Left lung (tissue), 10 donors: Measurements from ENCODE around the gene HPS6. TPM values are rescaled to one million over a fixed set of nuclear protein-coding genes. Genes with fewer than 3 reads are reported as not detected.

Experiments
- ATAC-seq: fragments of 200-7000 bp; cut with Tn5 transposase; one replicate; pipeline ENCODE4 v1.9.1; 2020; ENCODE audit warnings: moderate library complexity
- DNase-seq, 4 donors: peaks; one replicate each; pipeline ENCODE4 v3.0.0-alpha.2; 2013 to 2020
- H3K27ac ChIP-seq, 2 donors: fragments of 200-600 bp; sonication (generic) in 1 of 2; one replicate each; pipeline versions ENCODE4 v1.5.0 to v1.8.0; 2020 to 2021
- H3K27me3 ChIP-seq, 2 donors: fragments of 200-600 bp; sonication (generic) in 1 of 2; one replicate each; pipeline versions ENCODE4 v1.5.0 to v1.8.0; 2020 to 2021
- H3K36me3 ChIP-seq, 2 donors: fragments of 200-600 bp; sonication (generic) in 1 of 2; one replicate each; pipeline versions ENCODE4 v1.5.0 to v1.8.0; 2020 to 2021
- H3K4me1 ChIP-seq, 2 donors: fragments of 200-600 bp; one replicate each; pipeline ENCODE4 v1.8.0; 2021
- H3K4me3 ChIP-seq, 2 donors: fragments of 200-600 bp; sonication (generic) in 1 of 2; one replicate each; pipeline versions ENCODE4 v1.5.0 to v1.8.0; 2020 to 2021; ENCODE audit warnings: mild to moderate bottlenecking in 1 of 2
- H3K9me3 ChIP-seq, 2 donors: fragments of 200-600 bp; sonication (generic) in 1 of 2; one replicate each; pipeline versions ENCODE4 v1.5.0 to v1.8.0; 2020 to 2021
- intact Hi-C, 2 donors: fragments of 100-400 bp; cut with DNase I; formaldehyde crosslinking; loops; one replicate each; pipeline versions ENCODE4 v1.11.2 to v1.14.2; 2022
- polyA plus RNA-seq, 6 donors: library from polyadenylated mRNA; unstranded; fragments of 120-200 nt; gene quantifications; one replicate each; pipeline ENCODE4 v1.2.1, GENCODE V29; 2013; ENCODE audit not compliant: insufficient read length in 6 of 6
- total RNA-seq, 2 donors: library from RNA; stranded (reverse); fragmentation: NEBNext Ultra II Directional; extraction: Animal tissue kit (Norgen Biotek cat#: 25700); gene quantifications; one replicate each; pipeline ENCODE4 v1.2.1, GENCODE V29; 2021
- TF ChIP-seq, protein P1 (sequence below), 2 donors: fragments of 200-600 bp; sonication (generic) in 1 of 2; IDR thresholded peaks; one replicate each; pipeline versions ENCODE4 v1.5.0 to v1.8.0; 2021; ENCODE audit warnings: antibody characterized with exemption in 2 of 2
- donor health status: DM: no; HTN: yes; CAD: no.
- donor health status: DM: no; HTN: no; CAD: no.

HPS6 gene
- total and polyA plus RNA-seq, 8 donors, result 7.6 to 21.0 (median 11.7) TPM

GRCh38 chr10:102102421-102102820 is 37.3 kb downstream of the HPS6 start:
- H3K4me3 ChIP-seq, result no peak overlapping the region
- intact Hi-C loops, result no loop called here
- no peaks in the 10 kb centered on the region for H3K27me3 ChIP-seq
- TF ChIP-seq, protein P1, sequence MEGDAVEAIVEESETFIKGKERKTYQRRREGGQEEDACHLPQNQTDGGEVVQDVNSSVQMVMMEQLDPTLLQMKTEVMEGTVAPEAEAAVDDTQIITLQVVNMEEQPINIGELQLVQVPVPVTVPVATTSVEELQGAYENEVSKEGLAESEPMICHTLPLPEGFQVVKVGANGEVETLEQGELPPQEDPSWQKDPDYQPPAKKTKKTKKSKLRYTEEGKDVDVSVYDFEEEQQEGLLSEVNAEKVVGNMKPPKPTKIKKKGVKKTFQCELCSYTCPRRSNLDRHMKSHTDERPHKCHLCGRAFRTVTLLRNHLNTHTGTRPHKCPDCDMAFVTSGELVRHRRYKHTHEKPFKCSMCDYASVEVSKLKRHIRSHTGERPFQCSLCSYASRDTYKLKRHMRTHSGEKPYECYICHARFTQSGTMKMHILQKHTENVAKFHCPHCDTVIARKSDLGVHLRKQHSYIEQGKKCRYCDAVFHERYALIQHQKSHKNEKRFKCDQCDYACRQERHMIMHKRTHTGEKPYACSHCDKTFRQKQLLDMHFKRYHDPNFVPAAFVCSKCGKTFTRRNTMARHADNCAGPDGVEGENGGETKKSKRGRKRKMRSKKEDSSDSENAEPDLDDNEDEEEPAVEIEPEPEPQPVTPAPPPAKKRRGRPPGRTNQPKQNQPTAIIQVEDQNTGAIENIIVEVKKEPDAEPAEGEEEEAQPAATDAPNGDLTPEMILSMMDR (IDR thresholded peaks at IDR 0.05), result no peak
- ATAC-seq (no peak), DNase-seq (no peak)
- H3K9me3 ChIP-seq, result no peaks in the 10 kb centered on the region
- no peak overlapping the region for H3K27ac ChIP-seq
- peaks cover 0 to 10% of the 10 kb centered on the region in 2 donors for H3K36me3 ChIP-seq
- peaks cover 0 to 4% of the 10 kb centered on the region in 2 donors for H3K4me1 ChIP-seq

DNA sequence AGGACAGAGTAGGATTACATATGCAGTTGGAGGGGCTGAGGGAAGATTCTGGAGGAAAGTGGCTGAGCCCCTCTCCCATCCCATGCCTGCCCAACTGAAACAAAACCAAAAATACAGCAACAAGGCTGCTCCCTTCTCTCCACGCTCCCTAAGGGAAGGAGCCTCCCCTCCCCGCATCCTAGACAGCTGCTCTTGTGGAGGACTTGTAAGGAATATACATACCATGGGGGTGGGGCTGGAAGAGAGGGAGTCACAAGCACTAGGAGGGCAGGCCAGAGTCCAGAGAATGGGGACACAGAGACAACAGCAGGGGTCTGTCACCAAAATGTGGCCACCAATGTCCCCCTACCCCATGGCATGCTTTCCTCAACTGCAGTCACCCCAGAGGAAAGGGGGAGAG is 41.8 kb downstream of the HPS6 start:
- intact Hi-C loops, result no loop called here
- peaks cover 0 to 4% of the 10 kb centered on the region in 2 donors for H3K4me1 ChIP-seq
- H3K27me3 ChIP-seq, result no peaks in the 10 kb centered on the region
- H3K9me3 ChIP-seq, result no peaks in the 10 kb centered on the region
- TF ChIP-seq, protein P1 (IDR thresholded peaks at IDR 0.05), result no peak
- H3K4me3 ChIP-seq, result no peak overlapping the region
- no peak overlapping the region for H3K27ac ChIP-seq
- ATAC-seq (no peak), DNase-seq (no peak)
- H3K36me3 ChIP-seq, result peaks cover 0 to 50% of the 10 kb centered on the region in 2 donors

GRCh38 chr10:102109166-102110116 is 44.3 kb downstream of the HPS6 start:
- peaks cover 15 to 23% of the 10 kb centered on the region in 2 donors for H3K4me1 ChIP-seq
- intact Hi-C loops, result no loop called here
- no peak overlapping the region for H3K27ac ChIP-seq
- DNase-seq, result no peak
- TF ChIP-seq, protein P1 (IDR thresholded peaks at IDR 0.05), result no peak
- no peak for ATAC-seq
- H3K9me3 ChIP-seq, result no peaks in the 10 kb centered on the region
- no peaks in the 10 kb centered on the region for H3K27me3 ChIP-seq
- no peak overlapping the region for H3K4me3 ChIP-seq
- H3K36me3 ChIP-seq, result peaks cover 0 to 50% of the 10 kb centered on the region in 2 donors

- DNase-seq (no peak), ATAC-seq (no peak)
- Histone ChIP-seq H3K4me3 (no peak overlapping the region), H3K27me3 (no peaks in the 10 kb centered on the region), H3K36me3 (peaks cover 0 to 50% of the 10 kb centered on the region in 2 donors), H3K4me1 (peaks cover 29 to 34% of the 10 kb centered on the region in 2 donors), H3K27ac (no peak overlapping the region), H3K9me3 (no peaks in the 10 kb centered on the region)
- intact Hi-C loops, result no loop called here
- TF ChIP-seq, protein P1 (IDR thresholded peaks at IDR 0.05), result no peak
Observed at GRCh38 chr10:102111276-102111675, 46.1 kb downstream of the HPS6 start.

DNA sequence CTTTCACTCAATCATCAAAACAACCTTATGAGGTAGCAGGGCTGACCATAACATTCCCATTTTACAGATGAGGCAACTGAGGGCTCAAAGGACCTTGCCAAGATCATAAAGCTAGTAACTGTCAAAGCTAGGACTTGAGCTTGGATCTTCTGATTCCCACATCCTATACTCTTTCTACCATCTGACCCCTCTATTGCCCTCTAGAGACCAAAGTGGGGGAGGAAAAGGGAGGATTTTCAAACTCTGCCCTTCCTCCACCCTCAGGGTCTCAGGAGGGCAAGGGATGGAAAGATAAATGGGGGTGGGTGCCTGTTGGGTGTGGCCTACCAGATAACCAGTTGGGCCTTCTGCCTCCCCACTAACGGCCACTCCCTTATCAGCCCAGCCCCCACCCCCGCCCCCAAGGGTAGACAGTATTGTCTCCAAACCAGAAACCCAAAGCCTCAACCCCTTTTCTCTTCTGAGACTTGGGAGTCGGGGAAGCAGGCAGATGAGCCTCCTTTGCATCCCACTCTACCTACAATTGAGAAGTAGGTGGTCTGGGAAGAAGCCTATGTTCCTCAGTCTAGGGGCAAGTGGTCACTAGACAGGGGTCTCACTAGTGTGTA is 47.2 kb downstream of the HPS6 start:
- TF ChIP-seq, protein P1 (IDR thresholded peaks at IDR 0.05), result no peak

More for the DNA sequence above, 47.2 kb downstream of the HPS6 start:
- H3K9me3 ChIP-seq, result no peaks in the 10 kb centered on the region
- no peaks in the 10 kb centered on the region for H3K27me3 ChIP-seq
- intact Hi-C loops, result no loop called here
- DNase-seq, result no peak
- peaks cover 39 to 44% of the 10 kb centered on the region in 2 donors for H3K4me1 ChIP-seq
- H3K36me3 ChIP-seq, result peaks cover 0 to 41% of the 10 kb centered on the region in 2 donors
- H3K27ac ChIP-seq, result no peak overlapping the region
- ATAC-seq, result no peak
- no peak overlapping the region for H3K4me3 ChIP-seq
